H1 (cell line): ENCODE data around the gene QSOX1. TPM values are rescaled to one million over a fixed set of nuclear protein-coding genes. Genes with fewer than 3 reads are reported as not detected.

Experiments used
- HDAC2 ChIP-seq, 2 experiments: fragments of 300-600 bp in 1 of 2; sonication (generic) in 1 of 2; IDR thresholded peaks; 2 replicates each; pipeline ENCODE4 v1.6.1; 2011 to 2012; ENCODE audit warnings: low read depth in 2 of 2, low read length in 2 of 2, mild to moderate bottlenecking in 2 of 2, moderate library complexity in 2 of 2, borderline replicate concordance in 1 of 2, inconsistent platforms in 1 of 2
- POLR2AphosphoS5 ChIP-seq: IDR thresholded peaks from 2 replicates; pipeline ENCODE4 v1.6.1; 2011; ENCODE audit warnings: low read depth, low read length
- RXRA ChIP-seq: IDR thresholded peaks from 2 replicates; pipeline ENCODE4 v1.6.1; 2011; ENCODE audit warnings: low read depth, mild to moderate bottlenecking, low read length, moderate library complexity; ENCODE audit not compliant: insufficient read depth
- SUZ12 ChIP-seq: fragments of 200-600 bp; sonication (generic); IDR thresholded peaks from 2 replicates; pipeline ENCODE4 v1.6.1; 2012; ENCODE audit warnings: mild to moderate bottlenecking, inconsistent platforms, low read length, moderate library complexity, mixed read lengths
- polyA plus RNA-seq, 7 experiments: library from polyadenylated mRNA; depleted of rRNA in 3 of 7; stranded (reverse) in 5 of 7; unstranded in 2 of 7; fragments of >200 nt in 5 of 7; fragments of 200-250 nt in 2 of 7; gene quantifications; 1 replicate in 5 of 7; 2 replicates in 1 of 7; 4 replicates in 1 of 7; pipeline versions ENCODE4 v1.2.1 to v1.2.3, GENCODE V29; 2011 to 2013; ENCODE audit warnings: missing spikeins in 2 of 7, mixed read lengths in 2 of 7
- total RNA-seq: library from RNA; stranded (reverse); fragmentation: NEBNext Ultra II Directional; extraction: Animal tissue kit (Norgen Biotek cat#: 25700); gene quantifications from 2 replicates; pipeline ENCODE4 v1.2.1, GENCODE V29; 2021

Gene QSOX1
- total and polyA plus RNA-seq, 2 of the 8 experiments (the other 6 are each of a cell fraction or from before 2014, with no cell fraction given) = 97.7 to 123 TPM

GRCh38 chr1:180156631-180157091, 2.0 kb downstream of the QSOX1 start (continued):
- TF ChIP-seq RXRA (no peak), HDAC2 (IDR thresholded peaks at IDR 0.05; ENCODE audit: borderline replicate concordance in 1 of 2, low read depth in 2 of 2, low read length in 2 of 2) (no peak), SUZ12 (no peak), POLR2AphosphoS5 (no peak)
- TF ChIP-seq, all 59 proteins: peak for 0
